ENCODE measurements around the gene UBE2G2. TPM values are rescaled to one million over a fixed set of nuclear protein-coding genes. Genes with fewer than 3 reads are reported as not detected.
"Not testable (repeated sequence)": the region's sequence is repeated elsewhere in the genome, so short reads cannot be mapped to it uniquely, and the experiment has no call there.

The UBE2G2 gene
- total and polyA plus RNA-seq, 4 donors, result 53.0 to 102 (median 73.2) TPM

GRCh38 chr21:44836666-44837471, 35.2 kb upstream of the UBE2G2 start:
- 57% methylated on average over 37 of the region's 37 CpGs for WGBS (ENCODE audit: insufficient coverage)
- Histone ChIP-seq H3K27ac (ENCODE audit: low read depth, low read length) (no peak overlapping the region), H3K36me3 (ENCODE audit: control insufficient read depth, insufficient read depth, low read length) (no peaks in the 10 kb centered on the region), H3K9me3 (ENCODE audit: control insufficient read depth, insufficient read depth, low read length) (no peaks in the 10 kb centered on the region), H3K4me3 (ENCODE audit: low read depth, low read length) (no peak overlapping the region), H3K27me3 (ENCODE audit: control insufficient read depth, insufficient read depth, low read length) (no peaks in the 10 kb centered on the region), H3K4me1 (ENCODE audit: control insufficient read depth, insufficient read depth, low read length) (peaks cover 14% of the 10 kb centered on the region)
- peak in 1 of 6 donors; percentile 26 for DNase-seq (ENCODE audit: low read depth in 4 of 6, low spot score in 6 of 6)

GRCh38 chr21:44836349-44836665, 34.7 kb upstream of the UBE2G2 start:
- no peaks in the 10 kb centered on the region for H3K9me3 ChIP-seq (ENCODE audit: control insufficient read depth, insufficient read depth, low read length)
- no peak overlapping the region for H3K27ac ChIP-seq (ENCODE audit: low read depth, low read length)
- H3K4me1 ChIP-seq (ENCODE audit: control insufficient read depth, insufficient read depth, low read length), result peaks cover 14% of the 10 kb centered on the region
- no peaks in the 10 kb centered on the region for H3K27me3 ChIP-seq (ENCODE audit: control insufficient read depth, insufficient read depth, low read length)
- no peak overlapping the region for H3K4me3 ChIP-seq (ENCODE audit: low read depth, low read length)
- no peaks in the 10 kb centered on the region for H3K36me3 ChIP-seq (ENCODE audit: control insufficient read depth, insufficient read depth, low read length)
- 59% methylated on average over 3 of the region's 3 CpGs for WGBS (ENCODE audit: insufficient coverage)
- no peak for DNase-seq (ENCODE audit: low read depth in 4 of 6, low spot score in 6 of 6)

- WGBS (ENCODE audit: insufficient coverage), result 79% methylated on average over 4 of the region's 8 CpGs
- H3K4me3 ChIP-seq (ENCODE audit: low read depth, low read length), result no peak overlapping the region
- no peak overlapping the region for H3K27ac ChIP-seq (ENCODE audit: low read depth, low read length)
- H3K36me3 ChIP-seq (ENCODE audit: control insufficient read depth, insufficient read depth, low read length), result no peaks in the 10 kb centered on the region
- H3K4me1 ChIP-seq (ENCODE audit: control insufficient read depth, insufficient read depth, low read length), result peaks cover 14% of the 10 kb centered on the region
- no peaks in the 10 kb centered on the region for H3K9me3 ChIP-seq (ENCODE audit: control insufficient read depth, insufficient read depth, low read length)
- no peak for DNase-seq (ENCODE audit: low read depth in 4 of 6, low spot score in 6 of 6)
- no peaks in the 10 kb centered on the region for H3K27me3 ChIP-seq (ENCODE audit: control insufficient read depth, insufficient read depth, low read length)
These were observed 34.0 kb upstream of the UBE2G2 start for GRCh38 chr21:44835647-44835973.

DNA sequence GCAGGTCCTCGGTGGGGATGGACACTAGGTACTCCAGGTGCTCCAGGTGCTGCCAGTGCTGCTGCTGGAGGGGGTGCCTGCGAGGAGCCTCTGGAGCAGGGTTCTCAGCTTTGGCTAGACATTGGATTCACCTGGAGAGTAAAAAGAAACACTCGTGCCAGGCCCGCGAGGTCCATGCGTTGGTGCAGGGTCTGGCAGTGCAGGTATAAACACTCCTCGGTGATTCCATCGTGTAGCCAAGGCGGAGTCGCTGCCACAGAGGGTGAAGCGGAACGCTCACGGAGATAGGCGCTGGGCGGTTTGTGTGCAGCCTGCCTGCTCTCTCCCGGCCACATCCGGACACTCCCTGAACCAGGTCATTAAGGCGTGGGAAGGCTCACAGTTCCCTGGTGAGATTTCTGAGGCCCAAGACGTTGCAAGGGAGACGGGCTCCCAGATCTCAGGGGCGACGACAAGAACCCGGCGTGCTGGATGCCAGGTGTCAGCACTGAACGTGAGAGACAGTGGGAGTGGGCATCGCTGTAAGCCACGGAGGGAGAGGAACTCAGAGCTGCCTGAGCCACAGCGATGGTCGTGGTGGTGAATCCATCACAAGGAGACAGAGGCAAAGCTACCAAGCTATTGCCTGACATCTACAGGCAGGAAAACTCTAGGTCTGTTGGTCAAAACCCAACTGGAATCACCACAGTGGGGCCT, 33.5 kb upstream of the UBE2G2 start:
- Histone ChIP-seq H3K36me3 (ENCODE audit: control insufficient read depth, insufficient read depth, low read length) (no peaks in the 10 kb centered on the region), H3K27me3 (ENCODE audit: control insufficient read depth, insufficient read depth, low read length) (no peaks in the 10 kb centered on the region), H3K9me3 (ENCODE audit: control insufficient read depth, insufficient read depth, low read length) (no peaks in the 10 kb centered on the region), H3K27ac (ENCODE audit: low read depth, low read length) (no peak overlapping the region), H3K4me3 (ENCODE audit: low read depth, low read length) (no peak overlapping the region), H3K4me1 (ENCODE audit: control insufficient read depth, insufficient read depth, low read length) (peaks cover 14% of the 10 kb centered on the region)
- no peak for DNase-seq (ENCODE audit: low read depth in 4 of 6, low spot score in 6 of 6)
- WGBS (ENCODE audit: insufficient coverage), result 89% methylated on average over 29 of the region's 29 CpGs

- WGBS (ENCODE audit: insufficient coverage), result 87% methylated on average over 24 of the region's 26 CpGs
- no peak for DNase-seq (ENCODE audit: low read depth in 4 of 6, low spot score in 6 of 6)
- H3K27me3 ChIP-seq (ENCODE audit: control insufficient read depth, insufficient read depth, low read length), result no peaks in the 10 kb centered on the region
- no peaks in the 10 kb centered on the region for H3K9me3 ChIP-seq (ENCODE audit: control insufficient read depth, insufficient read depth, low read length)
- peaks cover 14% of the 10 kb centered on the region for H3K4me1 ChIP-seq (ENCODE audit: control insufficient read depth, insufficient read depth, low read length)
- H3K4me3 ChIP-seq (ENCODE audit: low read depth, low read length), result no peak overlapping the region
- H3K27ac ChIP-seq (ENCODE audit: low read depth, low read length), result no peak overlapping the region
- H3K36me3 ChIP-seq (ENCODE audit: control insufficient read depth, insufficient read depth, low read length), result no peaks in the 10 kb centered on the region
These were observed 32.8 kb upstream of the UBE2G2 start for GRCh38 chr21:44834231-44834950.

GRCh38 chr21:44833663-44834062, 32.0 kb upstream of the UBE2G2 start:
- H3K4me3 ChIP-seq (ENCODE audit: low read depth, low read length), result no peak overlapping the region
- peaks cover 14% of the 10 kb centered on the region for H3K4me1 ChIP-seq (ENCODE audit: control insufficient read depth, insufficient read depth, low read length)
- no peaks in the 10 kb centered on the region for H3K9me3 ChIP-seq (ENCODE audit: control insufficient read depth, insufficient read depth, low read length)
- H3K27ac ChIP-seq (ENCODE audit: low read depth, low read length), result no peak overlapping the region
- H3K36me3 ChIP-seq (ENCODE audit: control insufficient read depth, insufficient read depth, low read length), result no peaks in the 10 kb centered on the region
- DNase-seq (ENCODE audit: low read depth in 4 of 6, low spot score in 6 of 6), result no peak
- WGBS (ENCODE audit: insufficient coverage), result 94% methylated on average over 3 of the region's 5 CpGs
- no peaks in the 10 kb centered on the region for H3K27me3 ChIP-seq (ENCODE audit: control insufficient read depth, insufficient read depth, low read length)

GRCh38 chr21:44832516-44833255, 31.1 kb upstream of the UBE2G2 start:
- not testable (repeated sequence) for H3K27ac ChIP-seq (ENCODE audit: low read depth, low read length); H3K9me3 ChIP-seq (ENCODE audit: control insufficient read depth, insufficient read depth, low read length); H3K36me3 ChIP-seq (ENCODE audit: control insufficient read depth, insufficient read depth, low read length); DNase-seq (ENCODE audit: low read depth in 4 of 6, low spot score in 6 of 6); H3K27me3 ChIP-seq (ENCODE audit: control insufficient read depth, insufficient read depth, low read length); H3K4me3 ChIP-seq (ENCODE audit: low read depth, low read length)
- 91% methylated on average over 15 of the region's 23 CpGs for WGBS (ENCODE audit: insufficient coverage)
- peaks cover 13% of the 10 kb centered on the region for H3K4me1 ChIP-seq (ENCODE audit: control insufficient read depth, insufficient read depth, low read length)

DNA sequence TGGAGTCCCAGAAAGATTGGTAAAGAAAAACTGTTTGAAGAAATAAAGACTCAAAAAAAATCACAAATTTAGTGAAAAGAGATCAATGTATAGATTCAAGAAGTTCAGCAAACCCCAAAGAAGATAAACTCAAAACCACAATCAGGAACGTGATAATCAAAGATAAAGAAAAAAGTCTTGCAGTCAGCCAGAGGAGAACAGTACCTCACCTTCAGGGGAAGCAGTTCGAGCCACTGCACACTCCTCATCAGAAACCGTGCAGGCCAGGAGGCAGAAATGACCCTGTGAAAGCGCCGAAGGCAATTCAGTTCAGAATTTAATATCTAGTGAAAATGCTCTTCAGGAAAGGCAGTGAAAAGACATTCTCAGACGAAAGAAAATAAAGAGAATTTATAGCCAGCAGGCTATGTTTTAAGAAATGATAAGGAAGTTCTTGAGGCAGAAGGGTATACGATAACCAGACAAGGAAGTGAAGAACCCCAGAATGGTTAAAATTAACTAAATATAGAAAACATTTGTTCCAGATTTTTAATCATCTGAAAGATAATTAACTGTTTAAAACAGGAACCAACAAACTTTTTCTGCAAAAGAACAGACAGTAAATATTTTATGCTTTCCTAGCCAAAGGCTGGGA, 29.7 kb upstream of the UBE2G2 start:
- peak in 1 of 6 donors; percentile 8 for DNase-seq (ENCODE audit: low read depth in 4 of 6, low spot score in 6 of 6)
- WGBS (ENCODE audit: insufficient coverage), result 74% methylated on average over 5 of the region's 7 CpGs
- peaks cover 3% of the 10 kb centered on the region for H3K9me3 ChIP-seq (ENCODE audit: control insufficient read depth, insufficient read depth, low read length)
- no peaks in the 10 kb centered on the region for H3K27me3 ChIP-seq (ENCODE audit: control insufficient read depth, insufficient read depth, low read length)
- peaks cover under 1% of the 10 kb centered on the region for H3K4me1 ChIP-seq (ENCODE audit: control insufficient read depth, insufficient read depth, low read length)
- no peak overlapping the region for H3K27ac ChIP-seq (ENCODE audit: low read depth, low read length)
- H3K36me3 ChIP-seq (ENCODE audit: control insufficient read depth, insufficient read depth, low read length), result no peaks in the 10 kb centered on the region
- no peak overlapping the region for H3K4me3 ChIP-seq (ENCODE audit: low read depth, low read length)

GRCh38 chr21:44829507-44830092, 28.0 kb upstream of the UBE2G2 start:
- Histone ChIP-seq H3K36me3 (ENCODE audit: control insufficient read depth, insufficient read depth, low read length) (no peaks in the 10 kb centered on the region), H3K4me1 (ENCODE audit: control insufficient read depth, insufficient read depth, low read length) (no peaks in the 10 kb centered on the region), H3K4me3 (ENCODE audit: low read depth, low read length) (no peak overlapping the region), H3K9me3 (ENCODE audit: control insufficient read depth, insufficient read depth, low read length) (peaks cover 3% of the 10 kb centered on the region), H3K27me3 (ENCODE audit: control insufficient read depth, insufficient read depth, low read length) (no peaks in the 10 kb centered on the region), H3K27ac (ENCODE audit: low read depth, low read length) (no peak overlapping the region)
- no peak for DNase-seq (ENCODE audit: low read depth in 4 of 6, low spot score in 6 of 6)
- WGBS (ENCODE audit: insufficient coverage), result no CpG with 5 or more reads among the region's 2 CpGs

All from spinal cord (tissue), 10 donors.